Keratinocyte (primary cell): Measurements from ENCODE around the gene FIGN. TPM values are rescaled to one million over a fixed set of nuclear protein-coding genes. Genes with fewer than 3 reads are reported as not detected.

Experiments
- DNase-seq: peaks from one replicate; pipeline ENCODE4 v3.0.0-alpha.2; 2011; ENCODE audit warnings: low read depth, missing footprints, low spot score
- FAIRE-seq: peaks from 2 replicates; lab custom pipeline; 2011; peaks lifted over from hg19 to GRCh38; lab: Jason Lieb, UNC
- H2AFZ ChIP-seq: 2 replicates; pipeline ENCODE4 v1.6.0; 2012; ENCODE audit warnings: low read length, control low read depth, inconsistent platforms; ENCODE audit not compliant: control insufficient read depth
- H3K27ac ChIP-seq: 2 replicates; pipeline ENCODE4 v1.5.1; 2011; ENCODE audit warnings: low read length; ENCODE audit not compliant: control insufficient read depth, insufficient read depth
- H3K27me3 ChIP-seq: 3 replicates; pipeline ENCODE4 v1.6.0; 2011; ENCODE audit warnings: low read length; ENCODE audit not compliant: control insufficient read depth, insufficient read depth; ENCODE audit errors: extremely low read depth
- H3K36me3 ChIP-seq, 2 experiments: 2 replicates in 1 of 2; 3 replicates in 1 of 2; pipeline ENCODE4 v1.5.1; 2011; ENCODE audit warnings: low read length in 2 of 2, mild to moderate bottlenecking in 1 of 2; ENCODE audit not compliant: control insufficient read depth in 2 of 2, insufficient read depth in 2 of 2; ENCODE audit errors: extremely low read depth in 1 of 2
- H3K4me1 ChIP-seq: 3 replicates; pipeline ENCODE4 v1.5.1; 2011; ENCODE audit warnings: low read length; ENCODE audit not compliant: control insufficient read depth, insufficient read depth; ENCODE audit errors: extremely low read depth
- H3K4me2 ChIP-seq: 3 replicates; pipeline ENCODE4 v1.6.0; 2011; ENCODE audit warnings: low read depth, low read length; ENCODE audit not compliant: control insufficient read depth, insufficient read depth; ENCODE audit errors: extremely low read depth
- H3K4me3 ChIP-seq, 3 experiments: fragments of 200-600 bp in 1 of 3; sonication (generic) in 1 of 3; 2 replicates in 2 of 3; 3 replicates in 1 of 3; pipeline ENCODE4 v1.5.1; 2011 to 2016; ENCODE audit warnings: low read length in 3 of 3, mild to moderate bottlenecking in 3 of 3, control low read depth in 2 of 3, inconsistent platforms in 1 of 3, low read depth in 1 of 3, mixed read lengths in 1 of 3, mixed run types in 1 of 3, moderate library complexity in 1 of 3; ENCODE audit not compliant: control insufficient read depth in 2 of 3, insufficient read depth in 2 of 3; ENCODE audit errors: extremely low read depth in 1 of 3
- H3K79me2 ChIP-seq: 2 replicates; pipeline ENCODE4 v1.6.0; 2012; ENCODE audit warnings: low read length; ENCODE audit not compliant: control insufficient read depth, insufficient read depth
- H3K9ac ChIP-seq: 3 replicates; pipeline ENCODE4 v1.6.0; 2011; ENCODE audit warnings: low read length; ENCODE audit not compliant: control insufficient read depth, insufficient read depth; ENCODE audit errors: extremely low read depth
- H3K9me1 ChIP-seq: 3 replicates; pipeline ENCODE4 v1.6.0; 2011; ENCODE audit warnings: low read length; ENCODE audit not compliant: control insufficient read depth, insufficient read depth; ENCODE audit errors: extremely low read depth
- H3K9me3 ChIP-seq: 2 replicates; pipeline ENCODE4 v1.5.1; 2012; ENCODE audit warnings: low read depth, low read length; ENCODE audit not compliant: control insufficient read depth
- H4K20me1 ChIP-seq: 3 replicates; pipeline ENCODE4 v1.6.0; 2011; ENCODE audit warnings: low read length; ENCODE audit not compliant: control insufficient read depth, insufficient read depth; ENCODE audit errors: extremely low read depth
- CTCF ChIP-seq, 3 experiments: IDR thresholded peaks in 1 of 3; conservative IDR thresholded peaks in 1 of 3; optimal IDR thresholded peaks in 1 of 3; 2 replicates in 2 of 3; 3 replicates in 1 of 3; pipeline versions ENCODE3 to v1.5.1; 2011; ENCODE audit warnings: low read length in 3 of 3, mild to moderate bottlenecking in 3 of 3, moderate library complexity in 2 of 3, control low read depth in 1 of 3, inconsistent platforms in 1 of 3; ENCODE audit not compliant: insufficient read depth in 2 of 3; ENCODE audit errors: extremely low read depth in 1 of 3
- EZH2 ChIP-seq: IDR thresholded peaks from one replicate; pipeline ENCODE4 v1.6.1; 2012; ENCODE audit warnings: inconsistent platforms, mild to moderate bottlenecking, low read length, moderate library complexity
- dilution Hi-C: fragments of 300-500 bp; cut with MboI; formaldehyde crosslinking; loops from one replicate; pipeline ENCODE4 v1.7.0; 2020; ENCODE audit warnings: low sequenced_read_pairs; ENCODE audit not compliant: extremely low pct_ligation_motif_present
- polyA plus RNA-seq, 5 experiments: library from polyadenylated mRNA; depleted of rRNA in 3 of 5; stranded (reverse) in 3 of 5; stranded (forward) in 1 of 5; unstranded in 1 of 5; fragments of >200 nt; gene quantifications; 1 replicate in 1 of 5; 2 replicates in 3 of 5; 3 replicates in 1 of 5; pipeline versions ENCODE4 v1.2.1 to v1.2.3, GENCODE V29; 2011 to 2012; ENCODE audit warnings: missing spikeins in 2 of 5, low read depth in 1 of 5, low replicate concordance in 1 of 5

FIGN gene
- polyA plus RNA-seq, 1 donor (not counting 4 experiments of a cell fraction or from before 2014, with no cell fraction given), result 2.9 TPM

GRCh38 chr2:163617517-163617916, 118.3 kb downstream of the FIGN start:
- dilution Hi-C loops, result no loop called here

GRCh38 chr2:163613266-163613731, 122.5 kb downstream of the FIGN start:
- no peaks in the 10 kb centered on the region for H3K9me3 ChIP-seq
- H3K79me2 ChIP-seq, result no peaks in the 10 kb centered on the region
- H3K4me1 ChIP-seq, result no peaks in the 10 kb centered on the region
- no peak for DNase-seq
- no peaks in the 10 kb centered on the region for H3K27me3 ChIP-seq
- no peak overlapping the region for H3K4me2 ChIP-seq
- TF ChIP-seq EZH2, result no peak
- no peak for TF ChIP-seq CTCF (optimal IDR thresholded peaks at IDR 0.05 in 1 of 3, IDR thresholded peaks at IDR 0.05 in 1 of 3, conservative IDR thresholded peaks at IDR 0.05 in 1 of 3; ENCODE audit: extremely low read depth in 1 of 3, insufficient read depth in 2 of 3, low read length in 3 of 3)
- H4K20me1 ChIP-seq, result no peaks in the 10 kb centered on the region
- H3K9ac ChIP-seq, result no peak overlapping the region
- no peak overlapping the region for H2AFZ ChIP-seq
- peaks cover 5 to 9% of the 10 kb centered on the region in 2 experiments for H3K36me3 ChIP-seq
- dilution Hi-C loops, result no loop called here
- no peak overlapping the region for H3K4me3 ChIP-seq
- no peak overlapping the region for H3K27ac ChIP-seq
- H3K9me1 ChIP-seq, result no peaks in the 10 kb centered on the region
- FAIRE-seq, result no peak

More at GRCh38 chr2:163617517-163617916, 118.3 kb downstream of the FIGN start:
- FAIRE-seq, result no peak
- Histone ChIP-seq H3K4me3 (no peak overlapping the region), H2AFZ (no peak overlapping the region), H4K20me1 (no peaks in the 10 kb centered on the region), H3K9me3 (no peaks in the 10 kb centered on the region), H3K36me3 (no peaks in the 10 kb centered on the region), H3K9me1 (no peaks in the 10 kb centered on the region), H3K4me2 (no peak overlapping the region), H3K27me3 (no peaks in the 10 kb centered on the region), H3K27ac (no peak overlapping the region), H3K4me1 (no peaks in the 10 kb centered on the region), H3K79me2 (no peaks in the 10 kb centered on the region), H3K9ac (no peak overlapping the region)
- TF ChIP-seq CTCF (optimal IDR thresholded peaks at IDR 0.05 in 1 of 3, IDR thresholded peaks at IDR 0.05 in 1 of 3, conservative IDR thresholded peaks at IDR 0.05 in 1 of 3; ENCODE audit: extremely low read depth in 1 of 3, insufficient read depth in 2 of 3, low read length in 3 of 3) (no peak), EZH2 (no peak)
- DNase-seq, result no peak
